Spleen (tissue), 7 donors: ENCODE measurements around the gene WDR33.
A peak's percentile ranks its signal among the peaks of the same experiment; 100 is the strongest.

ENCODE experiments used
- CTCF ChIP-seq, 11 experiments: fragments of 200-600 bp in 7 of 11; fragments of 450-650 bp in 4 of 11; sonication (generic) in 4 of 11; IDR thresholded peaks in 8 of 11; conservative IDR thresholded peaks in 3 of 11; 1 replicate in 7 of 11; 2 replicates in 4 of 11; pipeline versions ENCODE4 v1.4.0 to v1.8.0; 2016 to 2021; ENCODE audit warnings: antibody characterized with exemption in 11 of 11, inconsistent platforms in 4 of 11, mild to moderate bottlenecking in 1 of 11
- POLR2A ChIP-seq, 3 donors: fragments of 450-650 bp; IDR thresholded peaks; one replicate each; pipeline ENCODE4 v1.5.1; 2017; ENCODE audit warnings: antibody characterized with exemption in 3 of 3, mild to moderate bottlenecking in 1 of 3
- POLR2AphosphoS5 ChIP-seq, 3 donors: sonication (generic); formaldehyde crosslinking; IDR thresholded peaks; one replicate each; pipeline ENCODE4 v1.5.1; 2017; ENCODE audit warnings: antibody characterized with exemption in 3 of 3
- donor health status: DM: no; HTN: no; CAD: no; lungs with moderate emphysema.
- donor health status: DM: no; HTN: no; CAD: no.
- donor health status: DM: no; HTN: no; CAD: no.

GRCh38 chr2:127664065-127664894 lies 146.7 kb downstream of the WDR33 start:
- TF ChIP-seq CTCF (IDR thresholded peaks at IDR 0.05 in 8 of 11, conservative IDR thresholded peaks at IDR 0.05 in 3 of 11), result no peak
- TF ChIP-seq POLR2AphosphoS5 (IDR thresholded peaks at IDR 0.05), result peak; percentile 3 to 63 (median 60)
- no peak for TF ChIP-seq POLR2A (IDR thresholded peaks at IDR 0.05)
